ENCODE results near the gene TSPAN7.

Gene TSPAN7

DNA sequence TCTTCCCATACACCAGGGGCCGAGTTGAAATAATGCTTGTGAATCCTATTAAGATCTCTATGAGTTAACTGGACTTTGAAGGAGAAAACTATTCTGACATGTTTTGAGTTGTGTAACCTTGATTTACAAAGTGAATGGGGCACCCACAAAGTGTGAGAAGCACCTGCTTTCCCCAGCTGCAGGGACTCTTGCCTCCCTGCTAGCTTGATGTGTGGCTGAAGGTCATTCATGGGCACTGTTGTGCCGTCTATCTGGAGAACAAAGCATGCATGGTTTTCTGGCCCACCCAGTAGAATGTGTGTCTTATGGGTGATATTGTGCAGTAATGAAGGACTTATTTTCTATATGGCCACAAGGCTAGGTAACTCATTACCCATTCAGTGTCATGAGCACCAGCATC lies 53.1 kb downstream of the TSPAN7 start:
- H3K4me3 ChIP-seq (ENCODE audit: low read length, poor library complexity, severe bottlenecking): peak overlapping the region; percentile 92

GRCh38 chrX:38616904-38617303 lies 55.6 kb downstream of the TSPAN7 start:
- H3K9me2 ChIP-seq (replicated peaks; ENCODE audit: low read depth, low read length): no peaks in the 10 kb centered on the region
- peak overlapping the region; percentile 85 for H3K4me2 ChIP-seq (ENCODE audit: low read depth, low read length, poor library complexity, severe bottlenecking)
- H3K36me3 ChIP-seq (ENCODE audit: insufficient read depth, low read length): peaks cover 54% of the 10 kb centered on the region
- peak overlapping the region; percentile 92 for H3K4me3 ChIP-seq (ENCODE audit: low read length, poor library complexity, severe bottlenecking)
- H2AFZ ChIP-seq (ENCODE audit: low read length): no peak overlapping the region
- H3F3A ChIP-seq (ENCODE audit: low read depth): no peaks in the 10 kb centered on the region
- H3K9me3 ChIP-seq (ENCODE audit: insufficient read depth, low read depth, low read length): no peaks in the 10 kb centered on the region
- peaks cover 64% of the 10 kb centered on the region for H3K4me1 ChIP-seq (ENCODE audit: insufficient read depth, low read length, poor library complexity, severe bottlenecking)
- no peak for TF ChIP-seq CTCF (conservative IDR thresholded peaks at IDR 0.05; ENCODE audit: low read length)
- TF ChIP-seq EZH2phosphoT487 (IDR thresholded peaks at IDR 0.05; ENCODE audit: borderline replicate concordance): no peak
- H4K20me1 ChIP-seq (ENCODE audit: insufficient read depth, low read length, poor library complexity, severe bottlenecking): peaks cover 5% of the 10 kb centered on the region
- peak overlapping the region; percentile 100 for H3K9ac ChIP-seq (ENCODE audit: low read depth, low read length, poor library complexity, severe bottlenecking)
- peaks cover 19% of the 10 kb centered on the region for H3K27me3 ChIP-seq (ENCODE audit: insufficient read depth, low read length, poor library complexity, severe bottlenecking)
- H3K79me2 ChIP-seq (ENCODE audit: insufficient read depth, low read length): peaks cover 100% of the 10 kb centered on the region

More for the DNA sequence above, 53.1 kb downstream of the TSPAN7 start:
- H3F3A ChIP-seq (ENCODE audit: low read depth): no peaks in the 10 kb centered on the region
- peak overlapping the region; percentile 85 for H3K4me2 ChIP-seq (ENCODE audit: low read depth, low read length, poor library complexity, severe bottlenecking)
- H3K9me2 ChIP-seq (replicated peaks; ENCODE audit: low read depth, low read length): no peaks in the 10 kb centered on the region
- H2AFZ ChIP-seq (ENCODE audit: low read length): no peak overlapping the region
- H3K4me1 ChIP-seq (ENCODE audit: insufficient read depth, low read length, poor library complexity, severe bottlenecking): peaks cover 62% of the 10 kb centered on the region
- H3K79me2 ChIP-seq (ENCODE audit: insufficient read depth, low read length): peaks cover 100% of the 10 kb centered on the region
- H3K27me3 ChIP-seq (ENCODE audit: insufficient read depth, low read length, poor library complexity, severe bottlenecking): peaks cover 19% of the 10 kb centered on the region
- peak overlapping the region; percentile 100 for H3K9ac ChIP-seq (ENCODE audit: low read depth, low read length, poor library complexity, severe bottlenecking)
- no peak for TF ChIP-seq EZH2phosphoT487 (IDR thresholded peaks at IDR 0.05; ENCODE audit: borderline replicate concordance)
- no peak for TF ChIP-seq CTCF (conservative IDR thresholded peaks at IDR 0.05; ENCODE audit: low read length)
- H3K36me3 ChIP-seq (ENCODE audit: insufficient read depth, low read length): peaks cover 42% of the 10 kb centered on the region
- no peaks in the 10 kb centered on the region for H4K20me1 ChIP-seq (ENCODE audit: insufficient read depth, low read length, poor library complexity, severe bottlenecking)
- no peaks in the 10 kb centered on the region for H3K9me3 ChIP-seq (ENCODE audit: insufficient read depth, low read depth, low read length)

DNA sequence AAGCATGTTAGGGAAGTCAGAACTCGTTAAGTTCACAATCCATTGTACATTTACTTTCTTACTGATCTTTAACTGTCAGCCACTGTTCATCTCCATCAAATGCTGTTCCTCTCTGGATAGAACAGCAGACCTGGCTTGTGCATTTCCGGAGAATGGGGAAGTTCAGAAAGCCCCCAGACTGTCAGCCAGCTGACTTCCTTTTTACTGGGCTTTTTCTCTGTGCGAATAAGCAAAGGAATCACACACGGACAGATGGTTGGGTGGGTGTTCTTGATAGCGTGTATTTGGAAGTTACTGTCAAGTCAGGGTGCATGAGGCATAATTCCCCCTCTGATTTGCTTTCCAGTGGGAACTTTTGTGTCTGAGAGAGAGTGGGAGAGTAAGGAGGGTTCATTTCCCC lies 56.8 kb downstream of the TSPAN7 start:
- Histone ChIP-seq H3K9me3 (ENCODE audit: insufficient read depth, low read depth, low read length) (no peaks in the 10 kb centered on the region), H3K4me1 (ENCODE audit: insufficient read depth, low read length, poor library complexity, severe bottlenecking) (peaks cover 76% of the 10 kb centered on the region), H3K4me2 (ENCODE audit: low read depth, low read length, poor library complexity, severe bottlenecking) (peak overlapping the region; percentile 85), H2AFZ (ENCODE audit: low read length) (no peak overlapping the region), H3K79me2 (ENCODE audit: insufficient read depth, low read length) (peaks cover 100% of the 10 kb centered on the region), H3K9me2 (replicated peaks; ENCODE audit: low read depth, low read length) (no peaks in the 10 kb centered on the region), H3K36me3 (ENCODE audit: insufficient read depth, low read length) (peaks cover 54% of the 10 kb centered on the region), H3K4me3 (ENCODE audit: low read length, poor library complexity, severe bottlenecking) (peak overlapping the region; percentile 92), H3K9ac (ENCODE audit: low read depth, low read length, poor library complexity, severe bottlenecking) (peak overlapping the region; percentile 100), H4K20me1 (ENCODE audit: insufficient read depth, low read length, poor library complexity, severe bottlenecking) (peaks cover 14% of the 10 kb centered on the region), H3K27me3 (ENCODE audit: insufficient read depth, low read length, poor library complexity, severe bottlenecking) (peaks cover 13% of the 10 kb centered on the region), H3F3A (ENCODE audit: low read depth) (no peaks in the 10 kb centered on the region)
- TF ChIP-seq CTCF (conservative IDR thresholded peaks at IDR 0.05; ENCODE audit: low read length) (no peak), EZH2phosphoT487 (IDR thresholded peaks at IDR 0.05; ENCODE audit: borderline replicate concordance) (no peak)
